Activated T-cell treated with anti-CD3 and anti-CD28 coated beads, Interleukin-2, amount 50 U/mL, for 72 hours (primary cell): ENCODE data around the gene LGI4. TPM values are rescaled to one million over a fixed set of nuclear protein-coding genes. Genes with fewer than 3 reads are reported as not detected.

Experiments
- ATAC-seq, 2 donors: fragments of 150-1000 bp; cut with Tn5 transposase; replicated peaks in 1 of 2; 2 replicates each; pipeline ENCODE4 v1.10.0; 2021; ENCODE audit warnings: moderate library complexity in 2 of 2, mild to moderate bottlenecking in 1 of 2
- DNase-seq, 2 donors: peaks; one replicate each; pipeline ENCODE4 v3.0.0; 2021 to 2022; ENCODE audit warnings: mixed read lengths in 1 of 2
- H3K27ac Mint-ChIP-seq: one replicate; pipeline ENCODE4 v1.8.0; 2022; ENCODE audit warnings: mild to moderate bottlenecking, moderate library complexity, mixed read lengths
- H3K27me3 Mint-ChIP-seq: one replicate; pipeline ENCODE4 v1.8.0; 2022; ENCODE audit warnings: low read depth, mixed read lengths
- H3K36me3 Mint-ChIP-seq, 2 donors: one replicate each; pipeline ENCODE4 v1.8.0; 2022; ENCODE audit warnings: mixed read lengths in 2 of 2, mild to moderate bottlenecking in 1 of 2; ENCODE audit not compliant: insufficient read depth in 2 of 2
- H3K4me1 Mint-ChIP-seq: one replicate; pipeline ENCODE4 v1.8.0; 2022; ENCODE audit warnings: low read depth, mixed read lengths
- H3K4me3 Mint-ChIP-seq, 2 donors: one replicate each; pipeline ENCODE4 v1.8.0; 2022; ENCODE audit warnings: mild to moderate bottlenecking in 2 of 2, mixed read lengths in 2 of 2, moderate library complexity in 2 of 2
- H3K9me3 Mint-ChIP-seq, 2 donors: one replicate each; pipeline ENCODE4 v1.8.0; 2022; ENCODE audit warnings: mixed read lengths in 2 of 2
- total RNA-seq, 2 donors: library from RNA; stranded (reverse); gene quantifications; one replicate each; pipeline ENCODE4 v1.2.3, GENCODE V29; 2022

Gene LGI4
- total RNA-seq, 2 donors from 2014 or later = 0.72 to 1.00 TPM

GRCh38 chr19:35099155-35099896 is 35.5 kb downstream of the LGI4 start:
- Mint-ChIP-seq H3K4me1 (no peaks in the 10 kb centered on the region), H3K27ac (no peak overlapping the region), H3K4me3 (no peak overlapping the region), H3K9me3 (no peaks in the 10 kb centered on the region), H3K36me3 (no peaks in the 10 kb centered on the region), H3K27me3 (no peaks in the 10 kb centered on the region)
- DNase-seq = no peak
- ATAC-seq = no peak

GRCh38 chr19:35098413-35099049 is 36.3 kb downstream of the LGI4 start:
- H3K9me3 Mint-ChIP-seq = no peaks in the 10 kb centered on the region
- ATAC-seq (no peak), DNase-seq (no peak)
- H3K27me3 Mint-ChIP-seq = no peaks in the 10 kb centered on the region
- H3K4me3 Mint-ChIP-seq = no peak overlapping the region
- H3K27ac Mint-ChIP-seq = no peak overlapping the region
- H3K4me1 Mint-ChIP-seq = no peaks in the 10 kb centered on the region
- no peaks in the 10 kb centered on the region for H3K36me3 Mint-ChIP-seq

DNA sequence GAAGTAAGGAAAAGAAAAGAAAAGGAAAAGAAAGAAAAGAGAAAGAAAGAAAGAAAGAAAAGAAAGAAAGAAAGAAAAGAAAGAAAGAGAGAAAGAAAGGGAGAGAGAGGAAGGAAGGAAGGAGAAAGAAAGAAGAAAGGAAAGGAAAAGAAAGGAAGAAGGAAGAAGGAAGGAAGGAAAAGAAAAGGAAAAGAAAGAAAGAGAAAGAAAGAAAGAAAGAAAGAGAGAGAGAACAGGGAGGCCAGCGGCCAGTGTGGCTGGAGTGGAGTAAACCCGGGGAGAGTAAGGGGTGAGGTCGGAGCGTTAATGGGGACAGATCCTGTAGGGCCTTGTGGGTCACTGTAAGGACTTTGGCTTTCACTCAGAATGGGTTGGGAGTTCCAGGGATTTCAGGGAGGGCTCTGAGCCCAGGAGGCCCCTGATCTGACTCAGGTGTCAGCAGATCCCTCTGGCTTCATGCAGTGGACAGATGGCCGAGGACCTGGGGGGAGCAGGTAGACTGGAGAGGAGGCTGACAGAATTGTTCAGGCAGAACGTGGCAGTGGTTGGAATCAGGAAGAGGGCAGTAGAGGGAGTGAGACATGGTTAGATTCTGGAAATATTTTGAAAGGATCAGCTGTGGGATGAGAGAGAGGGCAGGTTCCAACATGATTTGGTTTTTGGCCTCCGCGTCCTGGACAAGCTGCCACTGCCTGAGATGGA is 39.0 kb downstream of the LGI4 start:
- DNase-seq = no peak
- H3K36me3 Mint-ChIP-seq = no peaks in the 10 kb centered on the region
- no peaks in the 10 kb centered on the region for H3K4me1 Mint-ChIP-seq
- H3K9me3 Mint-ChIP-seq = no peaks in the 10 kb centered on the region
- no peak overlapping the region for H3K4me3 Mint-ChIP-seq
- no peak for ATAC-seq
- H3K27me3 Mint-ChIP-seq = no peaks in the 10 kb centered on the region
- no peak overlapping the region for H3K27ac Mint-ChIP-seq

DNA sequence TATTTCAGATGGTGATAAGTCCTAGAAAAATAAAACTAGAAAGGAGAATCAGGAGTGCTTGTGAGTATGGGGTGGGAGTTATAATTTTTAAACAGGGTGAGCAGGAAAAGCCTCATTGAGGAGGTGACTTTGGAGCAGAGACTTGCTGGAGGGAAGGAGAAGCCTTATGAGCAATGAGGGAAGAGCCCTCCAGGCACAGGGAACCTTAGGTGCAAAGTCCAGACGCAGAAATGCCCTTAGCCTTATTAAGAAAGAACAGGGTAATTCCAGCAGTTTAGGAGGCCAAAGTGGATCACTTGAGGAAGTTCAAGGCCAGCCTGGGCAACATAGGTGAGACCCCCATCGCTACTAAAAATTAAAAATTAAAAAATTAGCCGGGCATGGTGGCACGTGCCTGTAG is 40.2 kb downstream of the LGI4 start:
- no peak overlapping the region for H3K27ac Mint-ChIP-seq

GRCh38 chr19:35093941-35094647 is 40.8 kb downstream of the LGI4 start:
- Mint-ChIP-seq H3K4me3 (no peak overlapping the region), H3K27me3 (no peaks in the 10 kb centered on the region), H3K4me1 (no peaks in the 10 kb centered on the region), H3K27ac (no peak overlapping the region), H3K9me3 (no peaks in the 10 kb centered on the region), H3K36me3 (no peaks in the 10 kb centered on the region)
- no peak for ATAC-seq
- DNase-seq = no peak

More for the DNA sequence above, 40.2 kb downstream of the LGI4 start:
- H3K4me1 Mint-ChIP-seq = no peaks in the 10 kb centered on the region
- H3K9me3 Mint-ChIP-seq = no peaks in the 10 kb centered on the region
- DNase-seq = no peak
- H3K4me3 Mint-ChIP-seq = no peak overlapping the region
- no peak for ATAC-seq
- no peaks in the 10 kb centered on the region for H3K36me3 Mint-ChIP-seq
- no peaks in the 10 kb centered on the region for H3K27me3 Mint-ChIP-seq

GRCh38 chr19:35093430-35093829 is 41.4 kb downstream of the LGI4 start:
- H3K27me3 Mint-ChIP-seq = no peaks in the 10 kb centered on the region
- H3K4me3 Mint-ChIP-seq = no peak overlapping the region
- DNase-seq (no peak), ATAC-seq (no peak)
- H3K4me1 Mint-ChIP-seq = no peaks in the 10 kb centered on the region
- no peaks in the 10 kb centered on the region for H3K9me3 Mint-ChIP-seq
- H3K27ac Mint-ChIP-seq = no peak overlapping the region
- no peaks in the 10 kb centered on the region for H3K36me3 Mint-ChIP-seq

- Mint-ChIP-seq H3K9me3 (no peaks in the 10 kb centered on the region), H3K4me1 (no peaks in the 10 kb centered on the region), H3K27me3 (no peaks in the 10 kb centered on the region), H3K27ac (no peak overlapping the region), H3K4me3 (peak overlapping the region in 1 of 2 donors; percentile 34), H3K36me3 (no peaks in the 10 kb centered on the region)
- DNase-seq (peak; percentile 48 to 53), ATAC-seq (peak; percentile 76)
Observed at GRCh38 chr19:35090506-35091214, 44.2 kb downstream of the LGI4 start.

- H3K4me3 Mint-ChIP-seq = no peak overlapping the region
- no peaks in the 10 kb centered on the region for H3K27me3 Mint-ChIP-seq
- ATAC-seq = no peak
- H3K9me3 Mint-ChIP-seq = no peaks in the 10 kb centered on the region
- no peak for DNase-seq
- no peak overlapping the region for H3K27ac Mint-ChIP-seq
- no peaks in the 10 kb centered on the region for H3K36me3 Mint-ChIP-seq
- H3K4me1 Mint-ChIP-seq = no peaks in the 10 kb centered on the region
Observed at GRCh38 chr19:35090160-35090505, 44.7 kb downstream of the LGI4 start.

- Mint-ChIP-seq H3K27me3 (no peaks in the 10 kb centered on the region), H3K4me3 (no peak overlapping the region), H3K9me3 (no peaks in the 10 kb centered on the region), H3K27ac (no peak overlapping the region), H3K36me3 (no peaks in the 10 kb centered on the region), H3K4me1 (no peaks in the 10 kb centered on the region)
- DNase-seq = no peak
- ATAC-seq = no peak
Observed at GRCh38 chr19:35089554-35089953, 45.3 kb downstream of the LGI4 start.

- no peak overlapping the region for H3K27ac Mint-ChIP-seq
- no peaks in the 10 kb centered on the region for H3K36me3 Mint-ChIP-seq
- no peak overlapping the region for H3K4me3 Mint-ChIP-seq
- H3K27me3 Mint-ChIP-seq = no peaks in the 10 kb centered on the region
- DNase-seq (no peak), ATAC-seq (no peak)
- H3K9me3 Mint-ChIP-seq = no peaks in the 10 kb centered on the region
- H3K4me1 Mint-ChIP-seq = no peaks in the 10 kb centered on the region
Observed at GRCh38 chr19:35088131-35088913, 46.5 kb downstream of the LGI4 start.

DNA sequence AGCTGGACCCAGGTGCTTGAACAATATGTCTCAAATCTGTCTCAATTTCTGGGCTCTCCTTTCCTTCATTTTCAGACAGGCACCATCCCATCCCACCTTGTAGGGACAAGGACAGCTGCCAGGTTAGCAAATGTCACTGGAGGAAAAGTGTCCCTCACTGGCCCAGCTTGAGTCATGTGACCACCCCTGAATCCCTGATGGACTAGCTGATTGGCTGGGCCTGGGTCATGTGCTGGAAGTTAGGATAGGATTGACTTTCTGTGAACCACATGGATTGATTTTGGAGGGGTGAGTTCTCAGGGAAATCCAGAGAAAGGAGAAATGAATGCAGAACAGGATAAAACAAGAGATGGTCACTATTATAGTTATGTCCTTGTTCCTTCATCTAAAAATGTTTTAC is 47.5 kb downstream of the LGI4 start:
- Mint-ChIP-seq H3K36me3 (no peaks in the 10 kb centered on the region), H3K4me1 (no peaks in the 10 kb centered on the region), H3K27ac (no peak overlapping the region), H3K4me3 (no peak overlapping the region), H3K27me3 (no peaks in the 10 kb centered on the region), H3K9me3 (no peaks in the 10 kb centered on the region)
- DNase-seq (no peak), ATAC-seq (no peak)

GRCh38 chr19:35086455-35086854 is 48.4 kb downstream of the LGI4 start:
- ATAC-seq = no peak
- H3K27me3 Mint-ChIP-seq = no peaks in the 10 kb centered on the region
- H3K9me3 Mint-ChIP-seq = no peaks in the 10 kb centered on the region
- no peaks in the 10 kb centered on the region for H3K36me3 Mint-ChIP-seq
- H3K27ac Mint-ChIP-seq = no peak overlapping the region
- H3K4me1 Mint-ChIP-seq = no peaks in the 10 kb centered on the region
- H3K4me3 Mint-ChIP-seq = no peak overlapping the region
- DNase-seq = no peak
